HG03457 (cell line): ENCODE results near the gene RNPEPL1.
"Not testable (repeated sequence)": the region's sequence is repeated elsewhere in the genome, so short reads cannot be mapped to it uniquely, and the experiment has no call there.

Source experiments
- ATAC-seq: cut with Tn5 transposase; IDR thresholded peaks from one replicate; pipeline ENCODE4 v1.9.1; 2021; ENCODE audit warnings: moderate number of reproducible peaks; ENCODE audit not compliant: unreplicated experiment

Gene RNPEPL1, protein sequence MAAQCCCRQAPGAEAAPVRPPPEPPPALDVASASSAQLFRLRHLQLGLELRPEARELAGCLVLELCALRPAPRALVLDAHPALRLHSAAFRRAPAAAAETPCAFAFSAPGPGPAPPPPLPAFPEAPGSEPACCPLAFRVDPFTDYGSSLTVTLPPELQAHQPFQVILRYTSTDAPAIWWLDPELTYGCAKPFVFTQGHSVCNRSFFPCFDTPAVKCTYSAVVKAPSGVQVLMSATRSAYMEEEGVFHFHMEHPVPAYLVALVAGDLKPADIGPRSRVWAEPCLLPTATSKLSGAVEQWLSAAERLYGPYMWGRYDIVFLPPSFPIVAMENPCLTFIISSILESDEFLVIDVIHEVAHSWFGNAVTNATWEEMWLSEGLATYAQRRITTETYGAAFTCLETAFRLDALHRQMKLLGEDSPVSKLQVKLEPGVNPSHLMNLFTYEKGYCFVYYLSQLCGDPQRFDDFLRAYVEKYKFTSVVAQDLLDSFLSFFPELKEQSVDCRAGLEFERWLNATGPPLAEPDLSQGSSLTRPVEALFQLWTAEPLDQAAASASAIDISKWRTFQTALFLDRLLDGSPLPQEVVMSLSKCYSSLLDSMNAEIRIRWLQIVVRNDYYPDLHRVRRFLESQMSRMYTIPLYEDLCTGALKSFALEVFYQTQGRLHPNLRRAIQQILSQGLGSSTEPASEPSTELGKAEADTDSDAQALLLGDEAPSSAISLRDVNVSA

DNA sequence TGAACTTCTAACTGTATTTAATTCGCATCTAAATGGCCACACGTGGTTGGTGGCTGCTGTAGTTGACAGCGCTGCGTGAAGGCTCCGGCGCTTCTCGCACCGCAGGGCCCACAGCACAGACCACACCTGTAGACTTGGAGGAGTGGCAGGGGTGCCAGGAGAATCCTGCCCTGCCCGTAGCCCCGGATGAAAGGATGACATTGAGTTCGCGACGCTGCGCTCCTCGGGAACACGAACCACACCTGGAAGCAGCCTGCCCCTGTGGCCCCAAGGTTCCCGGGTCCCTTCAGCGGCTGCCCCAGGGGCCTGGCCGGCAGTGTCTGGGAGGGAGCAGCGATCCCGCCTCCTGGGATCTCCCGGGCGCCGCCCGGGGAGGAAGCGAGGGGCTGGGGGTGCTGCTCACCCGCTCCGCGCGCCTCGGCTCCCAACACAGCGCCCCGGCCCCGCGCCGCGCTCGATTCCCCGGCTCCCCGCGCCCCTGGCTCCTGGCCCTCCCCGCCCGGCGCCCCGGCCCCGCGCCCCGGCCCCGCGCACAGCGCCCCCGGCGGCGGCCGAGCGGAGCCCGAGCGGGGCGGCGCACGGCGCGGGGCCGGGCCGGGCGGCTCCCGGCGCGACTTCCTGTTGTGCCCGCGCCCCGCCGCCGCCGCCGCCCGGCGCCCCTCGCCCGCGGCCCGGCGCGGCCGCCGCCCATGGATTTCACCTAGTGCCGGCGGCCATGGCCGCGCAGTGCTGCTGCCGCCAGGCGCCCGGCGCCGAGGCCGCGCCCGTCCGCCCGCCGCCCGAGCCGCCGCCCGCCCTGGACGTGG, at the start of gene RNPEPL1:
RNPEPL1 (plus strand) TSS at position 613 of the 806 bp plus-strand sequence; CDS start at position 716, 103 bp downstream.
- ATAC-seq = peak; percentile 23

DNA sequence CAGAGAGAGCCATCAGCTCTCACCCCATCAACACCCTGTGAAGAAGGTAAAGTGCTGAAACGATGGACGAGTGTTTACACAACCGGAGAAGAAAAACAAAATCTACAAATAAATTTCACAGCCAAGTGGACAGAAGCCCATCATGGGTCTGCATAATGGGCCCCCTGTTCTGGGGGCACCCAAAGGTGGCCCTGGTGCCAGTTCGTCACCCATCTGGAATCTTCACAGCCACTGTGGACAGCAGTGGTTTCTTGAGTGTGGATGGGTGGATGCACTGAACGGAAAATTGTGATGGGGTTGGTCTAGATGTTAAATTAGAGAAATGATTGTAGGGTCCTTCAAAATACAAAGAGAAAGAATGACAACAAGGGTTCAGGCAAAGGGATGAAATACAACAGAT, 49.3 kb upstream of the RNPEPL1 start:
- ATAC-seq = no peak

DNA sequence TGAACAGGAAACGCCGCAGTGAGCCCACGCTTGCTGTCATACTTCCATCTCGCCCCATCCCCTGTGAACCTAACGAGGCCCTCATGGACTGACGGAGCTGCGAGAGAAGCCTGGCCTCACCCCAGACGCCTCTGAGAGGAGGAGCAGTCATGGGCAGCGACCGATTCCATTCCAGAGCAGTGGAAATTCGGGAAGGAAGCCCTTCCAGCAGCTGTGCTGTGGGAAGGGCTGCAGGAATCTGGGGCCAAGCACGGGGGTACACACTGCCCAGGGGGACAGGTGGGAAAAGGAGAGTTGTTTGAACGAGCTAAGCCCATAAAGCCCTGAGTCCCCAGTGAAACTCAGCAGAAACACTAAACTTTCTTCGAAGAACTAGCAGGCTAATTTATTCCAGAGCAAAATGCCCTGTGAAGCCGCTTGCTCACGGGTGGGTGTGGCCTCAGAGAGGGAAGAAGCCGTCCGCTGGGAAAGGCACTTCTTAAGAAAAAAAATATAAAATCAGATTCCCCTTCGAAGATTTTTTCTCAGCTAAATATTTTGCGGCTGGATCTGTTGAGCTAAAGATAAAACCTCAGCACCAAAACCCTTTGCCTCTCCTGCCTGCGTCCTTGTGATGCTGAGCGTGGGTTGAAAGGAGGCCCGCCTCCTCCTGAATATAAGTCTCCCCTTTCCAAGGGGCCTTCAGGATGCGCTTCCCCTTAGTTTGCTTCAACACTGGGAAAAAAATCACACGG, 48.7 kb upstream of the RNPEPL1 start:
- ATAC-seq = no peak

DNA sequence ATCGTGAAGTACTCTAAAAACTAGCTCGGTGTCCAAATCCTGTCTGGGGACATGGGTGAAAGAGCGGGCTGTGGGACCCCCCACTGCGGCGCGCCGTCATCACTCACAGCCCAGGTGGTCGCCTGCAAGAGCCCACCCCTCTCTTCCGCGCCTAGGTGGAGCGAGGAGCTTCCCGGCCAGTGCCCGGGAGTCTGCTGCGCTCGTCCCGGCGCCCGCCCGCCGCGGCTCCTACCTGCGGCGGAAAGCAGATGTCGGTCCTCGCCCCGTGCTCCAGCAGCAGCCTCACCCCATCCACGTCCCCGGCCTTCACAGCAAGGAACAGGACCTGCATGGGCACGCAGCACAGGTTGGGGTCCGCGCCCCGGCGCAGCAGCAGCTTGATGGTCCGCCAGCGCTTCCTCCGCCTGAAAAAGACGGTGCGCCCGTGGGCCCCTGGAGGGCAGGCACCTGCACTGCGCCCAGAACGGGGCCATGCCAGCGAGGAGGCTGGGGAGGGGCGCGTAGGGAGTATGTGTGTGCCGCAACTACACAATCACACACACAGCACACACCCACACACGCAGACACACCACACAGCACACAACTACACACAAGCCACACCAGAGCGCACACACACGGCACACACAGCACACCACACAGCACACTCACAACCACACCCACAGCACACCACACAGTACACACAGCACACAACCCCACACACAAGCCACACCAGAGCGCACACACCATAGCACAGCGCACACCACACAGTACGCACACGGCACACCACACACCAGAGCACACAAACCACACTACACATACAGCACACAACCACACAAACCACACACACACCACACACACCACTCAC, 47.9 kb upstream of the RNPEPL1 start:
- ATAC-seq = no peak

DNA sequence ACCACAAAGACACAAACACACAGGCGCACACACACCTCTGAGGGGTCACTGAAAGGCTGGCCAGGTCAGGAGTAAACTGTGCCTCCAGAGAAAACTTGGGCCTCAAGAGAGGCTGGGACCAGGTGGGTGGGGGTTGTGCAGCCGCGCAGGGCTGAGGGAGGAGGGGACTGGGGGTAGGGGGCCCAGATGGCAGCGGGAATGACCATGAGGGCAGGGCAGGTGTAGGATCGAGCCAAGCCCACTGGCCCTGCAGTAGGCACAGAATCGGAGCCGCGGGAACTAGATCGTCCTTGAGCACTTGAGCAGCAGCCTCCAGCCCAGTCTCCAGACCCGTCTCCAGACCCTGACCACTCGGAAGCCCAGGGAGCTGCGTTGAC, 47.3 kb upstream of the RNPEPL1 start:
- ATAC-seq = no peak

DNA sequence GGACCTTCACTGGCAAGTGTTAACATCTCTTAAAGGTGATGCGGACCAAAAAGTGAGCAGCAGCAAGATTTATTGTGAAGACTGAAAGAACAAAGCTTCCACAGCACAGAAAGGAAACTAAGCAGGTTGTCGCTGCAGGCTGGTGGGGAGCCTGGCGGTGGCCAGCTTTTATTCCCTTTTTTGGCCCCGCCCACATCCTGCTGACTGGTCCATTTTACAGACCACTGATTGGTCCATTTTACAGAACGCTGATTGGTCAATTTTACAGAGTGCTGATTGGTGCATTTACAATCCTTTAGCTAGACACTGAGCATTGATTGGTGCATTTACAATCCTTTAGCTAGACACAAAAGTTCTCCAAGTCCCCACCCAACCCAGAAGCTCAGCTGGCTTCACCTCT, 46.4 kb upstream of the RNPEPL1 start:
- not testable (repeated sequence) for ATAC-seq

DNA sequence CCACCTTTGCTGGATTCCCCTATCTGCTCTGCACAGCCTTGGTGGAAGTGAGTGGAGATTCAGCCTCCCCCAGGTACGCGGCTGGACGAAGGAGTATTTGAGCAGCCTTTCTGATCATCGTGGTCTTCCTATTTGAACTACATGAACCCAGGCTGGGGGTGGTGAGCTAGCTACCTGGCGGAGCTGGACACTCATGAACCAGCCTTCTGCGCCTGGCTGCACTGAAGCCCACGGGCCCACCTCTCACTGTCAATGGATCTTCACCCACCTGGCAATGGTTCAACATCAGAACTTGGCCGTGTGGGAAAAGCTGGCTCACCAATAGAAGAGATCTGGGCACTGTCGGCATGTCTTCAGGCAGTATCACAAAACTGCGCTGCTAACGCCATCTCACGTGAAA, 45.9 kb upstream of the RNPEPL1 start:
- ATAC-seq = no peak

DNA sequence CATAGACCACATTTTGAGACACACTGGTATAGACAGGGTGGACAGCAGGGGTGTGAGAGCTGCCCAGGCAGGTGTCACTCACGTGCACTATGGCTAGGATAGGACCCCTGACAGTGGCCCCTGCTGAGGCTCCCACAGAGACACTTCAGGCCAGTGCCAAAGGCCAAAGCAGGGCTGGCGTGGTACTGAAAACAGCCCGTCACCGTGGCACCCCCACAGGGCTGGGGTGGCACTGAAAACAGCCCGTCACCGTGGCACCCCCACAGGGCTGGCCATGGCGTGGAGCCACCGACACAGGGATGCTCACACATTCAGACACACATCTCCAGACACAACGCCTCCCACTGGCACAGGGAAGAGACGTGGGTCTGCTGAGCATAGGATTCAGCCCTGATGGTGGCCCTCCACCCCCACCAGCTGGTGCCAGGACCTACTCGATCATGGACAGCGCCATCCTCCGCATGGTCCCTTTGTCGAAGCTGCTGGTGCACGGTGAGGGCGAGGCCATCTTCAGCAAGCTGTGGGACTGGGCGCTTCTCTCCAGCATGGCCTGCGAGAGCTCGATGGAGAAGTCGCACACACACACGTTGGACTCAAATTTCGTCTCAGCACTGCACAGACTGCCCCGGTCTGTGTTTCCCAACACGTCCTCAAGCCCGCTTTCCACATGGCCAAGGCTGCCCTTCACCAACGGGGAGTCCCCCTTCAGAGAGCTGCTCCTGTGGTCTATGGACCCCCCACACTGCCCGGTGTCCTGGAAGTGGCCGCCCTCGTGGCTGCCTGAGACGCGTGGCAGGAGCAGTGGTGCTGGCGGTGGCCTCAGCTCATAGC, 44.6 kb upstream of the RNPEPL1 start:
- no peak for ATAC-seq

DNA sequence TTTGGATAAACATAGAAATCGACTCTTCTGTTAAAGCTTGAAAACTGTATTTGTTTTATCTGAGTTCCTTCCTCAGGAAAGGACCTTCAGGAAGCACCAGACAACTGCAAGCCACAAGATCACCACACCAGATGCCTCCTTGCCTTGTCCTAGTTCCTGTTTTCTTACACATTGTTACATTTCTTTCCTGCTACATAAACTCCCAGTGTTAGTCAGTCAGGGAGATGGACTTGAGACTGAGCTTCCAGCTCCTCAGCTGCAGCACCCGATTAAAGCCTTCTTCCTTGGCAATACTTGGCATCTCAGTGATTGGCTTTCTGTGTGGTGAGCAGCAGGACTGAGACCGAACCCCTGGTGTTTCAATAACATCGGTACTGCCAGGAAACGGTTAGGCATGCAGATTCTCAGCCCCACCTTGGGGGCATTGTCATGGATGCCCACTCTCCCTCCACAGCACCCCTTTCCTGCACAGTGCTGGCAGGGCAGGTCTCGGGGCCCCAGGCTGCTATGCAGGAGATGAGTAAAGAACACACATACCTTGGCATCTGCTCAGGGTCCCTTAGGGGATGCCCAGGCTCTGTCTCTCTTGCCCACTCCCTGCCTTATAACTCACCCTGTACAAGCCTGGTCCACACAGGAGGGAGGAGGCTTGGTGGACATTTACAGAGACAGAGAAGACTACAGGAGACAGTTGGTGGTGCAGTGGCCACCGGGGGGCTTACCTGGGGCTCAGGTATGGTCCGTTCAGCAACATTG, 43.1 kb upstream of the RNPEPL1 start:
- no peak for ATAC-seq

DNA sequence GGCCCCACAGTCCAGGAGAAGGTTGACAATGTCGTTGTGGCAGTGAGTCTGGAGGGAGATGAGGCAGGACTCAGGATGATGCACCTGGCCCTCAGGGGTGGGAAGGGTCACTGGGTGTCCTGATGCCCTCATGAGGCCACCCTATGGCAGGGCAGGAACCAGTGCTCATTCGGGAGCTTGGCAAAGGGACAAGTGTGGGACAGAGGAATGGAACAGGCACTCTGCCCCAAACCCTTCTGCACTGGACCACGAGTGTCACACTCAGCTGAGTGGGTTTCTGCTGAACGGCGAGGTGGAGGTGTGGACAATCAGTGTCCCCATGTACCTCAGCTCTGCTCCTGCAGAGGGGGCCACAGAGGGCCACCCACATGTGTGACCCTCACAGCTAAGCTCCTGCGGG, 42.5 kb upstream of the RNPEPL1 start:
- ATAC-seq = no peak

DNA sequence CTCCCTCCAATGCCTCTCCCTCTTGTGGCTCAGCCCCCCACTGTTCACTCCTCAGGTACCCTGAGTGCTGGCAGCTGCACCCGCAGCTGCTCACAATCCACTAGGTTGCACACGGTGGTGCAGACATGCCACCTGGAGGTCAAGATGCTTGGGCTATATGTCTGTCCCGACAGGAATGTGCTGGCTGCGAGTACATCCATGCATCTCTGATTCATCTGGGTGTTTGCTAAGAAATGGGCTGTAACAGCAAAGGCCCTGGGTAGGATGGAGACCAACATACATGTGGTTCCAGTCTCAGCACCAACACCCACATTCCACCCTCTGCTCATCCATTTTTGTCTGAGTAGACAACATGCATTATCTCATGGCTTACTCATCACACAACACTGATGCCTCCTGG, 41.8 kb upstream of the RNPEPL1 start:
- no peak for ATAC-seq

DNA sequence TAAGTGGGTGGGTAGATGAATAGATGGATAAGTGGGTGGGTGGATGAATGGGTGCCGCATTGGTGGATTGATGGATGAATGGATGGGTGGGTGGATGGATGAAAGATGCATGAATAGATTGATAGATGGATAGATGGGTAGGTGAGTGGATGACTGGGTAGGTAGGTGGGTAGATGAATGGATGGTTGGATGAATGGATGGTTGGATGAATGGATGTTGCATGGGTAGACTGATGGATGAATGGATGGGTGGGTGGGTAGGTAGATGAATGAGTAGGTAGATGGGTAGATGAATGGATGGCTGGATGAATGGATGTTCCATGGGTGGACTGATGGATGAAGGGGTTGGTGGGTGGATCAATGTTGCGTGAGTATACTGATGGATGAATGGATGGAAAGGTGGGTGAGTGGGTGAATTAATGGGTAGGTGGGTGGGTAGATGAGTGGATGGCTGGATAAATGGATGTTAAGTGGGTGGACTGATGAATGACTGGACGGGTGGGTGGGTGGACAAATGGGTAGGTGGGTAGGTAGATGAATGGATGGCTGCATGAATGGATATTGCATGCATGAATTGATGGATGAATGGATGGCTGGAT, 41.0 kb upstream of the RNPEPL1 start:
- no peak for ATAC-seq

DNA sequence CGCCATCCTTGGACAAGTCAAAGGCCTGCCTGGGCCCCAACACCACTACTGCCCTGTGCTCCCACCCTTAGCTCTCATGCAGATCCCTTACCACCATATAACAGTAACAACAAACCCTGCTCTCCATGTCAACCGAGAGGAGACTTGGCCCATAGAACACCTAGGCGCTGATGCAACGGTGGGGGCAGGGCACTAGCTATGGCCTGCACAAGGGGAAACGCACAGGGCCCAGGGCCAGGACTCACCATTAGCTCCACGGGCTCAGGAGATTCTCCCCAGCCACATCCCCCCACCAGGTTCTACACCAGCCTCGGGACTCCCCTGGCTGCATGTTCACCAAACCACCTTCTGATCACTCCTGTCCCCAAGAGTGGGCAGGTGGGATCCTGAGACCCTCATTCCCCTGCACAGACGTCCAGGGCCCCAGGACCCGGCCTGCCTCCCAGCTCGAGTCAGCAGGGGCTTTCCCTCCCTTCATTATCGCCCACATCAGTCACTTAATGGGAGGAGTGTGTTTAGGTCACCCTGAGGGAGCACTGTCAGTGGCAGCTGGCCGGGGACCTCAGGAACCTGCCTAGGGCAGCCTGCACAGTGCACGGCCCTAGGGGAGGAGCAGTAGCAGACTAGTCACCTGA, 39.8 kb upstream of the RNPEPL1 start:
- no peak for ATAC-seq

DNA sequence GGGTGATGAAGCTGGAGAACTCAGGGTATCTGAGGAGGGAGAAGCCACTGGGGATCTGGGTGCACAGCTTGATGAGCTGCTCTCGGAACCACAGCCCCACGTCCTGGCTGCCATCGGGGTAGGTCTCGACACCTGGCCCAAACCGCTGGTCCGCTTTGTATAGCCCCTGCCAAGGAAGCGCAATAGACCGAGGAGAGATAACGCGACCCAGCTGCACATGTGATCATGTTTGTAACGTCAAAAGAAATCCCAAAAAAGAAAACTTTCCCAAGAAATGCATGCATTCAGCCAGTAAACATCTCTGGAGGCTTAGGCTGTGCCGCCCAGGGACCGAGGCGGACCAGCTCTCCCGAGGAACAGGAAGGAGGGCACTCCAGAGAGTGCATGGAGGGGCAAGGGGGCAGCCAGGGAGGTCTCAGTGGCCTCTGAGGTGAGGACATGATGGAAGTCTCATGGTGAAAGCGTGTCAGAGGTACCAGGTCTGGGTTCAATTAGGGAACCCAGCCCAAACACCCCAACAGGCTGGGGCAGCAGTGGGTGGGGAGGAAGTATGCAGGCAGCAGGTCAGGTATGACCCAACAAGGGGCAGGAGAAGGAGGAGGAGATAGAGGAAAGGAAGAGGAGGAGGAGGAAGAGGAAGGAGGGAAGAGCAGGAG, 38.8 kb upstream of the RNPEPL1 start:
- ATAC-seq = no peak

DNA sequence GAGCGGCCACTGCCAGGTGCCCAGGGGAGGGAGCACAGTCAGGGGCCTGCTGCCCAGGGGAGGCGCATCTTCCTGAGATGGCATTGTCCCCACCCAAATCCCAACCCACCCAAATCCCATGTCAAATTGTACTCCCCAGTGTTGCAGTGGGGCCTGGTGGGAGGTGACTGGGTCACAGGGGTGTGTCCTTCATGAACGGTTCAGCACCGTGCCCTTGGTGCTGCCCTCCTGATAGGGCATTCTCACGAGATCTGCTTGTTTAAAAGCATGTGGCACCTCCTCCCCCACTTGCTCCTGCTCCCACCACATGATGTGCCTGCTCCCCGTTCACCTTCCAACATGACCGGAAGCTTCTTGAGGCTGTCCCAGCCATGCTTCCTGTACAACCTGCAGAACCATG, 38.1 kb upstream of the RNPEPL1 start:
- ATAC-seq = no peak

DNA sequence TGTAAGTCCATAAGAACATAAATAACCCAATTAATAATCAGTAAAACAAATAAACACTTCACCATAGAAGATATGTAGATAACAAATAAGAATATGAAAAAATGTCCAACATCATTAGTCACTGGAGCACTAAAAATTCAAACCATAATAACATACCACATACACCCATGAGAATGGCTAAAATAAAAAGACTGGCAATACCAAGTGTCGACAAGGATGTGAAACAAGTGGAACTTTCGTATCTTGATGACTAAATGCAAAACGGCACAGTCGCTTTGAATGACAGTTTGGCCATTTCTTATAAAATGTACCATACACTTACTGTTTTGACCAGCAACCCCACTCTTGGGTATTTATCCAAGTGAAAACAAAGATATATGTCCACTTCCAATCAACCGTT, 37.2 kb upstream of the RNPEPL1 start:
- ATAC-seq = no peak
